Endothelial cell of umbilical vein (primary cell): ENCODE measurements around the gene CD46.

Experiments
- CTCF ChIP-seq, 2 donors: IDR thresholded peaks; 1 replicate in 1 of 2; 2 replicates in 1 of 2; pipeline ENCODE4 v1.5.1; 2011; ENCODE audit warnings: low read length in 2 of 2, mild to moderate bottlenecking in 2 of 2, moderate library complexity in 2 of 2, control low read depth in 1 of 2, inconsistent platforms in 1 of 2, low read depth in 1 of 2; ENCODE audit not compliant: insufficient read depth in 1 of 2; ENCODE audit errors: extremely low read depth in 1 of 2
- POLR2A ChIP-seq: IDR thresholded peaks from 2 replicates; pipeline ENCODE4 v1.6.1; 2012; ENCODE audit warnings: low read depth, mild to moderate bottlenecking, control low read depth, low read length

DNA sequence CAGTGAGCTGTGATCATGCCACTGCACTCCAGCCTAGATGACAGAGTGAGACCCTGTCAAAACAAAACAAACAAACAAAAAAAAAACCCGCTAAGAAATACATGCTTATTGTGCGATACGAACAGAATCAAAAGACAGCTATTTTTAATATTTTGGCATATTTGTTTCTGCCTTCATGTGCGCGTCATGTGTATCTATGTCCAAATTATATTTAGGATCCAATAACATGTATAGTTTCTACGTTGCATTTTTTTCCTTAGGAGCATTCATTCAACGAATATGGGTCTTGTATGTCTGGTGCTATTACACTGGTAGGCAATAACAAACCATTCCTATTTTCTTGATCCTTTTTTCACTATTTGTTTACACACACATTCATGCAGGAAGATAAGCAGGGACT, 1.8 kb downstream of the CD46 start:
- no peak for TF ChIP-seq POLR2A
- no peak for TF ChIP-seq CTCF (IDR thresholded peaks at IDR 0.05; ENCODE audit: extremely low read depth in 1 of 2, insufficient read depth in 1 of 2, low read depth in 1 of 2, low read length in 2 of 2)
